Measurements from ENCODE around the gene PTPRN2. TPM values are rescaled to one million over a fixed set of nuclear protein-coding genes. Genes with fewer than 3 reads are reported as not detected.

The PTPRN2 gene
- total RNA-seq, 1 donor from 2014 or later = 11.4 TPM

DNA sequence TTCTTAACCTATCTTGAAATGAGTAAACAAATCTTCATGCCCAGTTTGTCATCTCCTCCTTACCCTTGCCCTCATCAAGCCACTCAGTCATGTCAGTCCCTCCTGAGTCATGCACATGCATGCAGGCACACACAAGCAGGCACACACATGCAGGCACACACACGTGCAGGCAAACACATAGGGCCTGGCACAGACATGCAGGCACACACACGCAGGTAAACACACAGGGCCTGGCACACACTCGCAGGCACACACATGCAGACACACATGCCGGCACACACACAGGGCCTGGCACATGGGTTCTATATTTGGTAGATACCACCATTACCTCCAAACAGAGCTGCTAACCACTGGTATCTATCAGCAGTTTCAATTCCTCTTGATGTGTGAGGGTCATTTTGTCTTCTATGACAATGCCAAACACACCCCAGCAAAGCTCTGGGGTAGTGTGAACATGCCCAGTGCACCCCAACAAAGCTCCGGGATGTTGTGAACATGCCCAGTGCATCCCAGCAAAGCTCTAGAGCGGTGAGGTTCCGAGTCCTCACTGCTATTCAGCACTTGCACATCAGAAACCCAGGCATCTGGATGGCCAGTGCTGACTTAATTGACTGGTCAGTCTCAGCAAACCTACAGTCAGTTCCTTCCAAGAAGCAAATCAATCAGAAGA is 563.8 kb downstream of the PTPRN2 start:
- DNase-seq (ENCODE audit: low spot score, unreplicated experiment) = no peak
- peaks cover 4% of the 10 kb centered on the region for H3K27me3 Mint-ChIP-seq
- no peaks in the 10 kb centered on the region for H3K9me3 Mint-ChIP-seq (ENCODE audit: low read depth)
- H3K4me3 Mint-ChIP-seq (ENCODE audit: low read depth) = no peak overlapping the region
- H3K36me3 Mint-ChIP-seq (ENCODE audit: insufficient read depth) = no peaks in the 10 kb centered on the region
- no peak overlapping the region for H3K27ac Mint-ChIP-seq
- TF ChIP-seq, protein P1, sequence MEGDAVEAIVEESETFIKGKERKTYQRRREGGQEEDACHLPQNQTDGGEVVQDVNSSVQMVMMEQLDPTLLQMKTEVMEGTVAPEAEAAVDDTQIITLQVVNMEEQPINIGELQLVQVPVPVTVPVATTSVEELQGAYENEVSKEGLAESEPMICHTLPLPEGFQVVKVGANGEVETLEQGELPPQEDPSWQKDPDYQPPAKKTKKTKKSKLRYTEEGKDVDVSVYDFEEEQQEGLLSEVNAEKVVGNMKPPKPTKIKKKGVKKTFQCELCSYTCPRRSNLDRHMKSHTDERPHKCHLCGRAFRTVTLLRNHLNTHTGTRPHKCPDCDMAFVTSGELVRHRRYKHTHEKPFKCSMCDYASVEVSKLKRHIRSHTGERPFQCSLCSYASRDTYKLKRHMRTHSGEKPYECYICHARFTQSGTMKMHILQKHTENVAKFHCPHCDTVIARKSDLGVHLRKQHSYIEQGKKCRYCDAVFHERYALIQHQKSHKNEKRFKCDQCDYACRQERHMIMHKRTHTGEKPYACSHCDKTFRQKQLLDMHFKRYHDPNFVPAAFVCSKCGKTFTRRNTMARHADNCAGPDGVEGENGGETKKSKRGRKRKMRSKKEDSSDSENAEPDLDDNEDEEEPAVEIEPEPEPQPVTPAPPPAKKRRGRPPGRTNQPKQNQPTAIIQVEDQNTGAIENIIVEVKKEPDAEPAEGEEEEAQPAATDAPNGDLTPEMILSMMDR (IDR thresholded peaks at IDR 0.05; ENCODE audit: unreplicated experiment) = no peak
- peaks cover 23% of the 10 kb centered on the region for H3K4me1 Mint-ChIP-seq (ENCODE audit: low read depth)

DNA sequence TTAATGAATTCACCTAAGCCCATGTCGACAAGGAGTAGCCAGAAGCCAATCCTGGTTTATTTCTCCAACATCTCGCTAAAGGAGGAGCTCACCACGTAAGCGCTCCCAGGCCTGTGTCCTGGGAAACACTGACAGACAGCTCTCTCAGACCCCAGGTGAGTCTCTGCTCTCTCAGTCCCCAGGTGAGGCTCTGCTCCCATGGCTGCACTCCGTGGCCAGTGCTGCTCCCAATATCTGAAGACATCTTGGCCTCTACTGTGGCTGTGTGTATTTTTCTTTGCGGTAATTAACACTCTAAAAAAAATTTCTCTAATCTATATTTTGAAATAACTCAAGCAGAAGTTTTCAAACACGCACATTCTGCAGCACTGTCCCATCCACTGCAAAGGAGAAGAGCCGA is 564.5 kb downstream of the PTPRN2 start:
- Mint-ChIP-seq H3K4me1 (ENCODE audit: low read depth) (peaks cover 18% of the 10 kb centered on the region), H3K36me3 (ENCODE audit: insufficient read depth) (no peaks in the 10 kb centered on the region), H3K27me3 (peaks cover 4% of the 10 kb centered on the region), H3K9me3 (ENCODE audit: low read depth) (no peaks in the 10 kb centered on the region), H3K27ac (no peak overlapping the region), H3K4me3 (ENCODE audit: low read depth) (no peak overlapping the region)
- no peak for DNase-seq (ENCODE audit: low spot score, unreplicated experiment)
- TF ChIP-seq, protein P1 (IDR thresholded peaks at IDR 0.05; ENCODE audit: unreplicated experiment) = no peak

DNA sequence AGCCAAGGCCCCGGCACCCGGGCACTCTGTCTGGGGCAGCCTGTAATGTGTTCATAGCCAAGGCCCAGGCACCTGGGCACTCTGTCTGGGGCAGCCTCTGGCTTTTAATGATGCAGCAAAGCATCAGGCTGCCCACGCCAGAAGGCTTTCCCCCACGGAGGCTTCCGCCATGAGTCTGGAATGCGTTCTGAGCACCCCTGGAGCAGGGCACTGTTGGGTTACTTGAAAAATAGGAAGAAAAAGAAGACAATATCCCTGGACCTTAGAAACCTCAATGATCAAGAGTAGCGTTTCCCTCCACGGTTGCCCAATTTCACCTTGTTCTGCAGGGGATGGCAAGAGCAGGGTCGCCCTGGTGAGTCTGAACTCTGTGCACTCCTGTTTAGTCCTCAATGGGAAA is 565.0 kb downstream of the PTPRN2 start:
- H3K9me3 Mint-ChIP-seq (ENCODE audit: low read depth) = no peaks in the 10 kb centered on the region
- H3K27me3 Mint-ChIP-seq = peaks cover 4% of the 10 kb centered on the region
- H3K4me3 Mint-ChIP-seq (ENCODE audit: low read depth) = no peak overlapping the region
- TF ChIP-seq, protein P1 (IDR thresholded peaks at IDR 0.05; ENCODE audit: unreplicated experiment) = no peak
- no peaks in the 10 kb centered on the region for H3K36me3 Mint-ChIP-seq (ENCODE audit: insufficient read depth)
- H3K4me1 Mint-ChIP-seq (ENCODE audit: low read depth) = peaks cover 13% of the 10 kb centered on the region
- no peak overlapping the region for H3K27ac Mint-ChIP-seq
- DNase-seq (ENCODE audit: low spot score, unreplicated experiment) = no peak

DNA sequence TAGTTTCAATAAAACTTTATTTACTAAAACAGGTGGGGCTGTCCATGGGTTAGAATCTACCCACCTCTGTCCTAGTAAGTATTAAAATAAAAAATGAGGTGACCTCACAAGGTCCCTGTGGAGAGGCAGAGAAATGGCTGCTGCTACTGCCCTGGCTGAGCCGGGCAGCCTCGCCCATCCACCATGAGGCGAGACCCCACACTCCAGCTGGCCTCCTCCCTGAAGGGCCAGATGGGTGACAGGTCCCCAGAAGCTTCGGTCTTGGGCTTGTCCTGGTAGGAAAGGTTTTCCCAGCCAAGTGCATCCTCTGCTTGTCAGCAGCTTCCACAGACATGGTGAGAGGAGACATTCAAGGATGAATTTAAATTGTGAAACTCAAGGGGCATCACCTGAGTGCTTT is 565.8 kb downstream of the PTPRN2 start:
- no peak for DNase-seq (ENCODE audit: low spot score, unreplicated experiment)
- Mint-ChIP-seq H3K27ac (no peak overlapping the region), H3K4me1 (ENCODE audit: low read depth) (peaks cover 13% of the 10 kb centered on the region), H3K36me3 (ENCODE audit: insufficient read depth) (no peaks in the 10 kb centered on the region), H3K4me3 (ENCODE audit: low read depth) (no peak overlapping the region), H3K27me3 (peaks cover 4% of the 10 kb centered on the region), H3K9me3 (ENCODE audit: low read depth) (no peaks in the 10 kb centered on the region)
- TF ChIP-seq, protein P1 (IDR thresholded peaks at IDR 0.05; ENCODE audit: unreplicated experiment) = no peak

DNA sequence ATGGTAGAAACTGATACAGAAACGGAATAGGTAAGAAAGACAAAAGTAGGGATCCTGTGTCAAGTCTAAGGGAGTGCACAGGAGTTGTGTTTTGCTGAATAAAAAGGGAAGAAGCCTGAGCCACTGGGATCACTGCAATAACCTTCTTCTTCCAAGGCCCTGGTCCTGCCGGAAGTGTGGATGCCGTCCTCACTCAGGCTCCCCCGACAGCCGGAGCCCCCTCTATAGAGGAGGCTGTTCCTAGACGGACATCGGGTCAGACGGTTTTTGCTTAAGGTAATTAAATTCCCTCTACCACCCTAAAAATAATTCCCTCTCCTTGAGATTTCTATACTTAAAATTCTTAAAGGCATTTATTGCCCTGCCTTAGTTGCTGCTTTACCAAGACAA is 566.9 kb downstream of the PTPRN2 start:
- DNase-seq (ENCODE audit: low spot score, unreplicated experiment) = no peak
- Mint-ChIP-seq H3K4me1 (ENCODE audit: low read depth) (peaks cover 18% of the 10 kb centered on the region), H3K9me3 (ENCODE audit: low read depth) (no peaks in the 10 kb centered on the region), H3K27ac (no peak overlapping the region), H3K27me3 (peaks cover 4% of the 10 kb centered on the region), H3K4me3 (ENCODE audit: low read depth) (no peak overlapping the region), H3K36me3 (ENCODE audit: insufficient read depth) (no peaks in the 10 kb centered on the region)
- TF ChIP-seq, protein P1 (IDR thresholded peaks at IDR 0.05; ENCODE audit: unreplicated experiment) = no peak
